Stomach (tissue), 9 donors: ENCODE results near the gene NMNAT2. TPM values are rescaled to one million over a fixed set of nuclear protein-coding genes. Genes with fewer than 3 reads are reported as not detected.

ENCODE experiments used
- DNase-seq, 2 donors: peaks; one replicate each; pipeline versions ENCODE4 v3.0.0 to v3.0.0-alpha.2; 2013 to 2019
- H3K27ac ChIP-seq, 5 donors: fragments of 200-600 bp in 4 of 5; sonication (generic) in 4 of 5; one replicate each; pipeline ENCODE4 v1.5.1; 2013 to 2019; ENCODE audit warnings: mild to moderate bottlenecking in 1 of 5, moderate library complexity in 1 of 5
- H3K27me3 ChIP-seq, 3 donors: fragments of 200-600 bp; sonication (generic); one replicate each; pipeline ENCODE4 v1.5.1; 2017 to 2019; ENCODE audit warnings: mixed run types in 1 of 3
- H3K36me3 ChIP-seq, 4 donors: fragments of 200-600 bp; sonication (generic); 1 replicate in 3 of 4; 2 replicates in 1 of 4; pipeline ENCODE4 v1.5.1; 2016 to 2019
- H3K4me1 ChIP-seq, 4 donors: fragments of 200-600 bp; sonication (generic); one replicate each; pipeline ENCODE4 v1.5.1; 2016 to 2019
- H3K4me3 ChIP-seq, 4 donors: fragments of 200-600 bp; sonication (generic) in 3 of 4; one replicate each; pipeline ENCODE4 v1.5.1; 2016 to 2019; ENCODE audit warnings: mild to moderate bottlenecking in 1 of 4
- H3K9me3 ChIP-seq, 4 donors: fragments of 200-600 bp; sonication (generic); one replicate each; pipeline ENCODE4 v1.5.1; 2016 to 2019
- CTCF ChIP-seq, 7 experiments: fragments of 450-650 bp in 4 of 7; fragments of 200-600 bp in 3 of 7; sonication (generic) in 3 of 7; IDR thresholded peaks; one replicate each; pipeline ENCODE4 v1.5.1; 2016 to 2019; ENCODE audit warnings: antibody characterized with exemption in 7 of 7, control low read depth in 2 of 7, mild to moderate bottlenecking in 1 of 7
- EP300 ChIP-seq: sonication (generic); formaldehyde crosslinking; IDR thresholded peaks from one replicate; pipeline ENCODE4 v1.6.1; 2017; ENCODE audit warnings: antibody characterized with exemption
- POLR2A ChIP-seq, 4 donors: fragments of 450-650 bp; IDR thresholded peaks; one replicate each; pipeline ENCODE4 v1.6.1; 2016; ENCODE audit warnings: antibody characterized with exemption in 4 of 4, control low read depth in 2 of 4, mild to moderate bottlenecking in 1 of 4, moderate library complexity in 1 of 4
- POLR2AphosphoS5 ChIP-seq, 3 donors: sonication (generic); formaldehyde crosslinking; IDR thresholded peaks; one replicate each; pipeline ENCODE4 v1.6.1; 2016; ENCODE audit warnings: antibody characterized with exemption in 3 of 3
- WGBS, 5 donors: extraction: QIAGEN DNeasy Blood & Tissue Kit in 3 of 5; methylation state at CpG; one replicate each; pipeline versions ENCODE4 v1.1.5 to v1.1.7; 2013 to 2018; 5-methylcytosine and 5-hydroxymethylcytosine counted together
- intact Hi-C: fragments of 100-400 bp; cut with DNase I; formaldehyde crosslinking; loops from one replicate; pipeline ENCODE4 v1.15.1; 2023; ENCODE audit warnings: low total_unique reads
- polyA plus RNA-seq, 3 donors: library from polyadenylated mRNA; stranded (reverse); fragments of 200-250 nt; gene quantifications; one replicate each; pipeline ENCODE4 v1.2.3, GENCODE V29; 2013
- total RNA-seq, 5 donors: library from RNA; depleted of rRNA; stranded (reverse); fragments of >200 nt; gene quantifications; one replicate each; pipeline versions ENCODE4 v1.1.0 to v1.2.3, GENCODE V29; 2014 to 2016
- donor health status: healthy with polysubstance abuse.
- donor health status: Bipolar disorder and iron deficiency.
- donor health status: healthy.

NMNAT2 gene
- total and polyA plus RNA-seq, 8 donors: 0.06 to 1.3 (median 0.51) TPM; not detected in 2

- H3K27me3 ChIP-seq: no peaks in the 10 kb centered on the region
- H3K9me3 ChIP-seq: no peaks in the 10 kb centered on the region
- intact Hi-C loops: no loop called here
- H3K27ac ChIP-seq: peak overlapping the region in 2 of 5 donors; percentile 54 to 74
- H3K4me3 ChIP-seq: no peak overlapping the region
- TF ChIP-seq POLR2AphosphoS5 (IDR thresholded peaks at IDR 0.05): no peak
- TF ChIP-seq EP300: no peak
- TF ChIP-seq POLR2A (IDR thresholded peaks at IDR 0.05): no peak
- no peak for TF ChIP-seq CTCF (IDR thresholded peaks at IDR 0.05)
- 49 to 73% (median 65%) methylated on average over 4 of the region's 4 CpGs for WGBS, 5 donors
- no peak for DNase-seq
- H3K36me3 ChIP-seq: no peaks in the 10 kb centered on the region
- H3K4me1 ChIP-seq: peaks cover 0 to 42% (median 6%) of the 10 kb centered on the region in 4 donors
Measured at GRCh38 chr1:183303323-183303645, 114.9 kb downstream of the NMNAT2 start.

- Histone ChIP-seq H3K9me3 (no peaks in the 10 kb centered on the region), H3K4me1 (peaks cover 0 to 42% (median 6%) of the 10 kb centered on the region in 4 donors), H3K36me3 (no peaks in the 10 kb centered on the region), H3K27me3 (no peaks in the 10 kb centered on the region), H3K27ac (peak overlapping the region in 2 of 5 donors; percentile 54 to 74), H3K4me3 (no peak overlapping the region)
- TF ChIP-seq POLR2A (IDR thresholded peaks at IDR 0.05) (no peak), CTCF (IDR thresholded peaks at IDR 0.05) (no peak), EP300 (no peak), POLR2AphosphoS5 (IDR thresholded peaks at IDR 0.05) (no peak)
- DNase-seq: no peak
- 74 to 87% (median 83%) methylated on average over 5 of the region's 5 CpGs for WGBS, 5 donors
- intact Hi-C loops: no loop called here
Measured at GRCh38 chr1:183302452-183303322, 115.5 kb downstream of the NMNAT2 start.

GRCh38 chr1:183301239-183301638 is 116.9 kb downstream of the NMNAT2 start:
- intact Hi-C loops: no loop called here
- WGBS, 5 donors: 47 to 70% (median 58%) methylated on average over 3 of the region's 3 CpGs
- peaks cover 0 to 31% (median 6%) of the 10 kb centered on the region in 4 donors for H3K4me1 ChIP-seq
- H3K4me3 ChIP-seq: no peak overlapping the region
- no peaks in the 10 kb centered on the region for H3K27me3 ChIP-seq
- peak overlapping the region in 1 of 5 donors; percentile 74 for H3K27ac ChIP-seq
- no peaks in the 10 kb centered on the region for H3K9me3 ChIP-seq
- no peak for TF ChIP-seq POLR2AphosphoS5 (IDR thresholded peaks at IDR 0.05)
- TF ChIP-seq EP300: no peak
- no peak for TF ChIP-seq CTCF (IDR thresholded peaks at IDR 0.05)
- no peak for TF ChIP-seq POLR2A (IDR thresholded peaks at IDR 0.05)
- H3K36me3 ChIP-seq: no peaks in the 10 kb centered on the region
- DNase-seq: no peak

GRCh38 chr1:183300828-183301227 is 117.4 kb downstream of the NMNAT2 start:
- TF ChIP-seq EP300: no peak
- no peak for TF ChIP-seq POLR2AphosphoS5 (IDR thresholded peaks at IDR 0.05)
- TF ChIP-seq CTCF (IDR thresholded peaks at IDR 0.05): no peak
- no peak for TF ChIP-seq POLR2A (IDR thresholded peaks at IDR 0.05)
- Histone ChIP-seq H3K9me3 (no peaks in the 10 kb centered on the region), H3K36me3 (no peaks in the 10 kb centered on the region), H3K4me1 (peaks cover 0 to 27% (median 6%) of the 10 kb centered on the region in 4 donors), H3K4me3 (no peak overlapping the region), H3K27ac (peak overlapping the region in 1 of 5 donors; percentile 24), H3K27me3 (no peaks in the 10 kb centered on the region)
- no peak for DNase-seq
- 80 to 100% (median 82%) methylated on average over 1 of the region's 1 CpG for WGBS, 5 donors
- intact Hi-C loops: no loop called here
